Thyroid gland (tissue), 4 donors: ENCODE results near the gene MCM3AP. TPM values are rescaled to one million over a fixed set of nuclear protein-coding genes. Genes with fewer than 3 reads are reported as not detected.

Source experiments
- DNase-seq, 2 donors: peaks; one replicate each; pipeline ENCODE4 v3.0.0-alpha.2; 2019
- H3K27ac ChIP-seq, 3 donors: fragments of 200-600 bp; sonication (generic); 1 replicate in 2 of 3; 2 replicates in 1 of 3; pipeline ENCODE4 v1.5.1; 2016 to 2019; ENCODE audit warnings: mild to moderate bottlenecking in 1 of 3, moderate library complexity in 1 of 3
- H3K27me3 ChIP-seq: fragments of 200-600 bp; sonication (generic); one replicate; pipeline ENCODE4 v1.5.1; 2019
- H3K36me3 ChIP-seq, 2 donors: fragments of 200-600 bp; sonication (generic); one replicate each; pipeline ENCODE4 v1.5.1; 2016 to 2019
- H3K4me1 ChIP-seq, 2 donors: fragments of 200-600 bp; sonication (generic); one replicate each; pipeline ENCODE4 v1.5.1; 2017 to 2019
- H3K4me3 ChIP-seq, 3 donors: fragments of 200-600 bp; sonication (generic); replicated peaks in 1 of 3; 1 replicate in 2 of 3; 2 replicates in 1 of 3; pipeline ENCODE4 v1.5.1; 2016; ENCODE audit warnings: mild to moderate bottlenecking in 1 of 3
- H3K9me3 ChIP-seq: fragments of 200-600 bp; sonication (generic); one replicate; pipeline ENCODE4 v1.5.1; 2017
- POLR2A ChIP-seq, 2 donors: fragments of 450-650 bp; IDR thresholded peaks; one replicate each; pipeline ENCODE4 v1.6.1; 2017; ENCODE audit warnings: antibody characterized with exemption in 2 of 2, mild to moderate bottlenecking in 2 of 2, moderate library complexity in 1 of 2
- WGBS, 2 donors: methylation state at CpG; one replicate each; pipeline ENCODE4 v1.1.5; 2017; 5-methylcytosine and 5-hydroxymethylcytosine counted together
- intact Hi-C: fragments of 100-400 bp; cut with DNase I; formaldehyde crosslinking; loops from one replicate; pipeline ENCODE4 v1.15.1; 2023
- total RNA-seq, 4 donors: library from RNA; depleted of rRNA; stranded (reverse); fragments of >200 nt; gene quantifications; one replicate each; pipeline ENCODE4 v1.2.3, GENCODE V29; 2016
- TF ChIP-seq, protein P1 (sequence below), 6 experiments: fragments of 200-600 bp in 3 of 6; fragments of 450-650 bp in 3 of 6; sonication (generic) in 3 of 6; IDR thresholded peaks; one replicate each; pipeline ENCODE4 v1.5.1; 2016 to 2019; ENCODE audit warnings: antibody characterized with exemption in 6 of 6, mild to moderate bottlenecking in 2 of 6, inconsistent platforms in 1 of 6, moderate library complexity in 1 of 6

MCM3AP gene
- total RNA-seq = 100 to 1,000 TPM in 1 of 4 donors, 10 to 100 TPM in 3; 65.7 to 116 (median 81.0) TPM

DNA sequence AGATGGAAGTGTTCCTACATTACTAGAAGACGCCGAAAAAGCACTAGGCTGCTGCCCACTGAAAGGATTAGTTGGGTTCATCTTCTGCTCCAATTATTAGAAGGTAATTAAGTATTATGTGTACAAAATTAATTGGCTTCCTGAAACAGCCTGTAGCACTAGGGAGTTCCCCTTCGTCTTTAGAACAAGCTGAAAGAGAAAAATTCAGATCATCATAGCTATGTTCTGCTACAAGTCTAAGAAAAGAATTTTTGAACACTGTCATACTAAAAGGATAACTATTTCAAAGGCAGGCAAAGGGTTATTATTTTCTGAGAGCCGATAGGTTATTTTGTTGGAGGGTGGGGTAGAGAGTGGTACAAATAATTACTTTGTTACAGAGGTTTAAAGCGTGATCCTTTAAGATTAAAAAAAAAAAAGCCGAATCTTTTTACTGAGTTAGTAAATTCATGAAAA lies at the start of gene MCM3AP:
TSS of gene MCM3AP (minus strand) at position 406 of the 456 bp plus-strand sequence. CDS start at position 81, 325 bp downstream.
- peaks cover 33 to 41% of the 10 kb centered on the region in 2 donors for H3K4me1 ChIP-seq
- intact Hi-C loops = loop anchor here (5.0 kb wide), 1 partner anchor 37 kb away; the partner anchor contains the start of genes C21orf58 and PCNT
- no peak for TF ChIP-seq POLR2A (IDR thresholded peaks at IDR 0.05)
- TF ChIP-seq, protein P1, sequence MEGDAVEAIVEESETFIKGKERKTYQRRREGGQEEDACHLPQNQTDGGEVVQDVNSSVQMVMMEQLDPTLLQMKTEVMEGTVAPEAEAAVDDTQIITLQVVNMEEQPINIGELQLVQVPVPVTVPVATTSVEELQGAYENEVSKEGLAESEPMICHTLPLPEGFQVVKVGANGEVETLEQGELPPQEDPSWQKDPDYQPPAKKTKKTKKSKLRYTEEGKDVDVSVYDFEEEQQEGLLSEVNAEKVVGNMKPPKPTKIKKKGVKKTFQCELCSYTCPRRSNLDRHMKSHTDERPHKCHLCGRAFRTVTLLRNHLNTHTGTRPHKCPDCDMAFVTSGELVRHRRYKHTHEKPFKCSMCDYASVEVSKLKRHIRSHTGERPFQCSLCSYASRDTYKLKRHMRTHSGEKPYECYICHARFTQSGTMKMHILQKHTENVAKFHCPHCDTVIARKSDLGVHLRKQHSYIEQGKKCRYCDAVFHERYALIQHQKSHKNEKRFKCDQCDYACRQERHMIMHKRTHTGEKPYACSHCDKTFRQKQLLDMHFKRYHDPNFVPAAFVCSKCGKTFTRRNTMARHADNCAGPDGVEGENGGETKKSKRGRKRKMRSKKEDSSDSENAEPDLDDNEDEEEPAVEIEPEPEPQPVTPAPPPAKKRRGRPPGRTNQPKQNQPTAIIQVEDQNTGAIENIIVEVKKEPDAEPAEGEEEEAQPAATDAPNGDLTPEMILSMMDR (IDR thresholded peaks at IDR 0.05) = no peak
- peak within 1 kb of the TSS; percentile 79 to 91 (median 81) for H3K4me3 ChIP-seq
- H3K27ac ChIP-seq = peak within 1 kb of the TSS; percentile 86 to 93 (median 92)
- no peaks in the 10 kb centered on the region for H3K27me3 ChIP-seq
- H3K9me3 ChIP-seq = no peaks in the 10 kb centered on the region
- DNase-seq = no peak
- 37 to 42% methylated on average over 6 of the region's 6 CpGs for WGBS, 2 donors
- peaks cover 0 to 9% of the 10 kb centered on the region in 2 donors for H3K36me3 ChIP-seq

DNA sequence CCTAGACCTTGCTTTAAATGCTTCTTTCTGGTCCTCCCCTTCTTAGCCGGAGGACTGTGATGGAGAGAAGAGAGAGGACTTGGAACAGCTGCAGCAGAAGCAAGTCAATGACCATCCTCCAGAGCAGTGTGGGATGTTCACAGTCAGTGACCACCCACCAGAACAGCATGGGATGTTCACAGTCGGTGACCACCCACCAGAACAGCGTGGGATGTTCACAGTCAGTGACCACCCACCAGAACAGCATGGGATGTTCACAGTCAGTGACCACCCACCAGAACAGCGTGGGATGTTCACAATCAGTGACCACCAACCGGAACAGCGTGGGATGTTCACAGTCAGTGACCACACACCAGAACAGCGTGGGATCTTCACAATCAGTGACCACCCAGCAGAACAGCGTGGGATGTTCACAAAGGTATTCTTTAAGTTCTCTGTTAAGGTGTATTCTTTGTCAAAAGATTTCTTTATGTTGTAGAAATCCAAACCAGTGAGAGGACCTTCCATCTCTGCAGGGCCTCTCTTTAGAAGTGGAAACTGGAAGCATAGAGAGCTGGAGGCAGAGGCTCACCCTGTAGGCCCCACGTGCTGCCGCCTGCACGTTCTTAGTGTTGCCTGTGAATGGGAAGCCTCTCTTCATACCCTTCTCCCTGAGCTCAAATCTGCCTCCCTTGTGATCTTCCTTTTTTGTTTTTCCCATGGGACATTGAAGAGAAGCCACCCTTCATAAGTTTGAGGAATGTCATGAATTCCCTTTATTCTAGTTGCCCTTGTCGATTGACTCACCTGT lies 49.1 kb upstream of the MCM3AP start:
- TF ChIP-seq POLR2A (IDR thresholded peaks at IDR 0.05) = no peak
- TF ChIP-seq, protein P1 (IDR thresholded peaks at IDR 0.05) = no peak
- DNase-seq = no peak
- Histone ChIP-seq H3K9me3 (no peaks in the 10 kb centered on the region), H3K36me3 (peaks cover 21 to 25% of the 10 kb centered on the region in 2 donors), H3K27ac (no peak overlapping the region), H3K27me3 (no peaks in the 10 kb centered on the region), H3K4me3 (no peak overlapping the region), H3K4me1 (no peaks in the 10 kb centered on the region)
- intact Hi-C loops = no loop called here
- 91 to 94% methylated on average over 11 to 12 of the region's 12 CpGs for whole genome bisulfite sequencing, 2 donors

DNA sequence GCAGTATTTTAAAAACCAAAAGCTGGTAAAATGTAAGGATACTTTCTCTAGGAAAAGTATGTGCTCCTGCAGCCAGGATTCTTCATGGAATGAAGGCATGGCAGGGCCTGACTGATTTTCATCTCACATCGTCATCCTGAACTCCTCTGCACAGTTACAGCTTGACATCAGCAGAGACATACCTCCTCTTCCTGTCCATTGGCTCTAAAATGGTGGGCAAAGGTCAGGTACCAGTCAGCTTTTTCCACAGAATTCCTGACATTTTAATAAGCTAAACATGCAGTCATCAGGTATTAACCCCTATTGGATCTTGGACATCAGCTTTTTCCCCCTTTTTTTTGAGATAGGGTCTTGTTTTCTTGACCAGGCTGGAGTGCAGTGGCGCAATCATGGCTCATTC lies 44.4 kb upstream of the MCM3AP start:
- H3K36me3 ChIP-seq = peaks cover 0 to 6% of the 10 kb centered on the region in 2 donors
- H3K27ac ChIP-seq = no peak overlapping the region
- no peaks in the 10 kb centered on the region for H3K27me3 ChIP-seq
- 87 to 100% methylated on average over 2 of the region's 2 CpGs for WGBS, 2 donors
- no peak for DNase-seq
- no peak overlapping the region for H3K4me3 ChIP-seq
- no peak for TF ChIP-seq POLR2A (IDR thresholded peaks at IDR 0.05)
- TF ChIP-seq, protein P1 (IDR thresholded peaks at IDR 0.05) = no peak
- intact Hi-C loops = no loop called here
- no peaks in the 10 kb centered on the region for H3K9me3 ChIP-seq
- H3K4me1 ChIP-seq = peaks cover 0 to 10% of the 10 kb centered on the region in 2 donors

DNA sequence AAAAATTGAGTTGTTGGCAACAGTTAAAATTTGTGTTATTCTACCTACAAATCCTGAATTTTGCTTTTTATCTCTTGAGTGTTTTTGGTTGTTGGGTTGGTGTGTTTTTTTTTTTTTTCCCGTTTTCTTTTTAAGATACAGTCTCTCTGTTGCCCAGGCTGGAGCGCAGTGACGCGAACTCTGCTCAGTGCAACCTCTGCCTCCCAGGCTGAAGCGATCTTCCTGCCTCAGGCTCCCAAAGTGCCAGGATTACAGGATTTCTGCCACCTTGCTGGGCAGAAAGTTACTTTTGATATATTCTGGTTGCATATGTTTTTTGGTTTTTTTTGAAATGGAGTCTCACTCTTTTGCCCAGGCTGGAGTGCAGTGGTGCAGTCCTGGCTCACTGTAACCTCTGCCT lies 42.7 kb upstream of the MCM3AP start:
- intact Hi-C loops = no loop called here
- no peak overlapping the region for H3K4me3 ChIP-seq
- WGBS, 2 donors = 76 to 80% methylated on average over 5 of the region's 5 CpGs
- no peaks in the 10 kb centered on the region for H3K9me3 ChIP-seq
- H3K27ac ChIP-seq = no peak overlapping the region
- no peaks in the 10 kb centered on the region for H3K27me3 ChIP-seq
- no peak for TF ChIP-seq POLR2A (IDR thresholded peaks at IDR 0.05)
- TF ChIP-seq, protein P1 (IDR thresholded peaks at IDR 0.05) = no peak
- no peak for DNase-seq
- no peaks in the 10 kb centered on the region for H3K36me3 ChIP-seq
- H3K4me1 ChIP-seq = peaks cover under 1 to 12% of the 10 kb centered on the region in 2 donors

DNA sequence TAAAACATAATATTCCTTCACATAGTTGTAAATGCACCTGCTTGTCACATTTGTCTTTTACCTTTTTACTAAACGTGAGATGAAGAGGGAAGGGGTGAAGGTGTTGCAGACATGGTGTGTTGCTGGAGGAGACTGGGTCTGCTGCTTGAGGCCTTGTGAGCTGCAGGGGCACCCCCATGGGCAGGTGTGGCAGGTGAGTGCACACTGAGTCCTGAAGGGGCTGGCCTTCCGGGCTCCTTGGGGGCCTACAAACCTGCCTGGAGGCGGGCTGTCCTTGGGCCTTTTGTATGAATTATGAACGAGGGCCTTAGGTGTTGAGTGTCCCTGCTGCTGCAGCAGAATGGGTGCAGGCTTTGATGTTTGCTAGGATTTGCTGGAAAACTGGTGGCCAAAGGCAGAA lies 42.3 kb upstream of the MCM3AP start:
- intact Hi-C loops = no loop called here
- Histone ChIP-seq H3K4me3 (no peak overlapping the region), H3K36me3 (no peaks in the 10 kb centered on the region), H3K4me1 (peaks cover 5 to 16% of the 10 kb centered on the region in 2 donors), H3K27ac (no peak overlapping the region), H3K27me3 (no peaks in the 10 kb centered on the region), H3K9me3 (no peaks in the 10 kb centered on the region)
- 87 to 95% methylated on average over 3 to 4 of the region's 4 CpGs for WGBS, 2 donors
- no peak for DNase-seq
- no peak for TF ChIP-seq POLR2A (IDR thresholded peaks at IDR 0.05)
- TF ChIP-seq, protein P1 (IDR thresholded peaks at IDR 0.05) = no peak
